ENCODE data around the gene UBE2R2.
A peak's percentile ranks its signal among the peaks of the same experiment; 100 is the strongest.
"Not testable (repeated sequence)": the region's sequence is repeated elsewhere in the genome, so short reads cannot be mapped to it uniquely, and the experiment has no call there.

Gene UBE2R2

DNA sequence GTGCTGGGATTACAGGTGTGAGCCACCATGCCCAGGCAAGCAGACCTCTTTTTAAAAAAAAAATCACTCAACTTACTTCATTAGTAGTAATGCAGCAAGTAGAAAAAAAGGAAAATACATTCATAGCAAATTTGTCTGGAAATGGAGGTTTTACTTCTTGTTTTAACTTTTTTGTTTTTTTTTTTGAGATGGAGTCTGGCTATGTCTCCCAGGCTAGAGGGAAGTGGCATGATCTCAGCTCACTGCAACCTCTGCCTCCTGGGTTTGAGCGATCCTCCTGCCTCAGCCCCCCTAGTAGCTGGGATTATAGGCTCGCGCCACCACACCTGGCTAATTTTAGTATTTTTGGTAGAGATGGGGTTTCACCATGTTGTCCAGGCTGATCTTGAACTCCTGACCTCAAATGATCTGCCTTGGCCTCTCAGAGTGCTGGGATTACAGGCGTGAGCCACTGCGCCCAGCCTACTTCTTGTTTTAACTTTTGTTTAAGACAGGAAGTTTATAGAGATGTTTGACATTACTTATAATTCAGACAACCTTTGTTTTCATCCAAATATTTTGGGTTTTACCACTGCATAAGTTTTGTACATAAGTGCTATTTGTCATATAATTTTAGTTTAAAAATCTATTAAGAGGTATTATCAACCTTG lies 26.5 kb downstream of the UBE2R2 start:
- DNase-seq (ENCODE audit: low read depth), result no peak

GRCh38 chr9:33846231-33846630 lies 29.3 kb downstream of the UBE2R2 start:
- DNase-seq (ENCODE audit: low read depth), result no peak

GRCh38 chr9:33847894-33848205 lies 30.9 kb downstream of the UBE2R2 start:
- DNase-seq (ENCODE audit: low read depth), result not testable (repeated sequence)

DNA sequence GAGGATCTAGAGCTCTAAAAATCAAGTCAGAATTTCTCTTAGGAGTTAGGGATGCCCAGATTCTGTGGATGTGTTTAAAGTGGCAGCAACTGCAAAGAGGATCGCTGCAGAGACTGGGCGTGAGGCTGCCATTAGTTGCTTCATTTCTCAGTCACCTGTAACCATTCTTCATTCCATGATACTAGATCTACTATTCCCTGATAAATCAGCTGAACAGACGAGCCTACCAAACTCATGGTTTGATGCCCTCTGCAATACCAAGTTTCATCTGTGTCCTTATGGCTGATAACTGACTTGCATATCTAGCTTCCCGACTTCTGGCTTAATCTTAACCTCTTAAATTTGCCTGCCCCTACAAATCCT lies 33.3 kb downstream of the UBE2R2 start:
- DNase-seq (ENCODE audit: low read depth), result no peak

GRCh38 chr9:33850677-33851076 lies 33.7 kb downstream of the UBE2R2 start:
- DNase-seq (ENCODE audit: low read depth), result no peak

DNA sequence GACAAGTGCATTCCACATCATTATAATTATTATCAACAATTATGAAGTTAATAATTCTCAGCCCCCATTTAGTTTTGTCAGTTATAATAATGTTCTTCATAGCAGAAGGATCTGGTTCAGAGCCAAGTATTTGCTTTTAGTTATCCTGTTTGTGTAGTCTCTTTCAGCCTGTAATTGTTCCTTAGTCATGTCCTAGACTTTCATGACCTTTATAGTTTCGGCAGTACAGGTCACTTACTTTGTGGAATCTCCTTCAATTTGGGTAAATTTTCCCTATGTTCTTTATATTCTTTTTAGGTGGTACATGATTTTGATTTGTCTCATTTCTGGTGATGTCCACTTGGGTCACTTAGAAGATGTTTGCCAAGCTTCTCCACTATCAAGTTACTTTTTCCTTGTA lies 34.3 kb downstream of the UBE2R2 start:
- DNase-seq (ENCODE audit: low read depth), result no peak

GRCh38 chr9:33852216-33852826 lies 35.4 kb downstream of the UBE2R2 start:
- DNase-seq (ENCODE audit: low read depth), result peak; percentile 41

- no peak for DNase-seq (ENCODE audit: low read depth)
These were observed 39.3 kb downstream of the UBE2R2 start for GRCh38 chr9:33856247-33856646.

DNA sequence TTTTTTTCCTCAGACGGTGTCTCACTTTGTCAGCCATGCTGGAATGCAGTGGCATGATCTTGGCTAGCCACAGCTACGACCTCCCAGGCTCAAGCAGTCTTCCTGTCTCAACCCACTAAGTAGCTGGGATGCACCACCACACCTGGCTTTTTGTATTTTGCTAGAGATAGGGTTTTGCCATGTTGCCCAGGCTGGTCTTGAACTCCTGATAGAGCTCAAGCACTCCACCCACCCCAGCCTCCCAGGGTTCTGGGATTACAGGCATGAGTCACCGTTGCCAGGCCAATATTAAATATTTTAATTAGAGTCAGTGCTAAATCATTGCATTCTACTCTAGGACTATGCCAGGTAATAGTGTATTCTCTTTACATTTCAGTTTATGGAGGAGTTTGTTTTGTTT lies 41.5 kb downstream of the UBE2R2 start:
- no peak for DNase-seq (ENCODE audit: low read depth)

DNA sequence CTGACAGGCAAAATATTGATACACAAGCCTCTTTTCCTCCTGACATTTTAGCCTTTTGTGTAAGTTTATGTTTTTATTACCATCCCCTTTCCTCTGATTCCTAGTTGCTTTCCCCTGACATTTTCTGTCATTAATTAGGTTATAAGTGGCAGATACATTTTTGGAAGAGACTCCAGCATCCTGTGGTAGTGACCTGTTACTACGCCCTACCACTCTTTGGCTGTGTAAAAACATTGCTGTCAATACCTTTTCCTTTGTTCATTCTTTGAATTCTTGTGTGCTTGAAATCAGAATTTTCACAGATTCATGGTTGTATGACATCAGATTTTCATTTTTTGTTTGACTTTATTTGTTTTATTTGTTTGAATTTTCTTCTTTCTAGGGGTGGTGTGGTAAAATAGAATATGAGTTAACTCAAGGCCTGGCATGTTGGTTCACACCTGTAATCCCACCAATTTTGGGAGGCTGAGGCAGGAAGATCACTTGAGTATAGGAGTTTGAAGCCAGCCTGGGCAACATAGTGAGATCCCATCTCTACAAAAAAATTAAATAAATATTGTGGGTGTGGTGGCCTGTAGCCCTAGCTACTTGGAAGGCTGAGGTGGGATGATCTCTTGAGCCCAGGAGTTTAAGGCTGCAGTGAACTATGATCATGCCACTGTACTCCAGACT lies 43.4 kb downstream of the UBE2R2 start:
- no peak for DNase-seq (ENCODE audit: low read depth)

DNA sequence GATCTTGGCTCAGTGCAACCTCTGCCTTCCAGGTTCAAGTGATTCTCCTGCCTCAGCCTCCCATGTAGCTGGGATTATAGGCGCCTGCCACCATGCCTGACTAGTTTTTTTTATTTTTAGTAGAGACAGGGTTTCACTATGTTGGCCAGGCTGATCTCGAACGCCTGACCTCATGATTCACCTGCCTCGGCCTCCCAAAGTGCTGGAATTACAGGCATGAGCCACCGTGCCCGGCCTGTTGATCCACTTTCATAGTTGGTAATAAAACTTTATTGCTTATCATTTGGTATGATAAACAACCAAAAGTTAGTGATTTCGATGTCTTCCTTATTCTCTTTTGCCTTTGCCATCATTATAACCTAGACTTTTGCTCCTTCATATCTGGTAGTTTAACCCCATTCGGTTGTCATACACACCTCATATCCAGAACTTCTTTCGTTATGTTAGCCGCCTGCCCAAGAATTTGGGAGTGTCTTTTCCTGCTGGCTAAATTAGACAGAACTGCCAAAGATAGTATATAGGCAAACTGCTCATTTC lies 45.0 kb downstream of the UBE2R2 start:
- no peak for DNase-seq (ENCODE audit: low read depth)

DNA sequence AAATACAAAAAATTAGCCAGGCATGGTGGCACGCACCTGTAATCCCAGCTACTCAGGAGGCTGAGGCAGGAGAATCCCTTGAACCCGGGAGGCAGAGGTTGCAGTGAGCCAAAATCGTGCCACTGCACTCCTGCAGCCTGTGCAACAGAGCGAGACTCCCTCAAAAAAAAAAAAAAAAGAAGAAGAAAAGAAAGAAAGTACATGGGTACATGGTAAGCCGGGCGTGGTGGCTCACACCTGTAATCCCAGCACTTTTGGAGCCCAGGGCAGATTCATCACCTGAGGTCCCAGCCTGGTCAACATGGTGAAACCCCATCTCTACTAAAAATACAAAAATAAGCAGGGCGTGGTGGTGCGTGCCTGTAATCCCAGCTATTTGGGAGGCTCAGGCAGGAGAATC lies 46.1 kb downstream of the UBE2R2 start:
- DNase-seq (ENCODE audit: low read depth), result not testable (repeated sequence)

DNA sequence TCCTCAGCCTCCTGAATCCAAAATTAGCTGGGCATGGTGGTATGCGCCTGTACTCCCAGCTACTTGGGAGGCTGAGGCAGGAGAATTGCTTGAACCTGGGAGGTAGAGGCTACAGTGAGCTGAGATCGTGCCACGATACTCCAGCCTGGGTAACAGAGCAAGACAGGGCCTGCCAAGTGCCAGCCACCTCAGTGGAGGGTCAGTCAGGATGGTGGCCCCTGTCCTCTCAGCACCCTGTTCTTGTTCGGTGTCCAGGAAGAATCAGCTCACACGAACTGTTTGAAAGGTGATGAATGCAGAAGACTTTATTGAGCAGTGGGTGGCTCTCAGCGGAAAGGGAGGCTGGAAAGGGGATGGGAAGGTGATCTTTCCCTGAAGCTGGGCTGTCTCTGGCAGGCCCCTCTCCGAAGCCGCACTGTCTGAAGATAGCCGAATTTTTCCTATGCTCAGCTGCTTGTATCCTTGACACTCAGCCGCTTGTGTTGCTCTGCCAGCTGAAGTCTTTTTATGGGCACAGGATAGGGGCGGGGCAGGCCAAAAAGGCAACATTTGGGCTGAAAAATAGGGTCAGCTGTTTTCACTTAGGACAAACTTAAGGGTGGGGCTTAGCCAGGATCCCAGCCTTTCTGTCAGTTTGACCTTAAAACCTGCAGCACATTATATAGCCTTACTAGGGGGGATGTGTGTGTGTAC lies 50.9 kb downstream of the UBE2R2 start:
- no peak for DNase-seq (ENCODE audit: low read depth)

- no peak for DNase-seq (ENCODE audit: low read depth)
These were observed 51.5 kb downstream of the UBE2R2 start for GRCh38 chr9:33868440-33868973.

DNA sequence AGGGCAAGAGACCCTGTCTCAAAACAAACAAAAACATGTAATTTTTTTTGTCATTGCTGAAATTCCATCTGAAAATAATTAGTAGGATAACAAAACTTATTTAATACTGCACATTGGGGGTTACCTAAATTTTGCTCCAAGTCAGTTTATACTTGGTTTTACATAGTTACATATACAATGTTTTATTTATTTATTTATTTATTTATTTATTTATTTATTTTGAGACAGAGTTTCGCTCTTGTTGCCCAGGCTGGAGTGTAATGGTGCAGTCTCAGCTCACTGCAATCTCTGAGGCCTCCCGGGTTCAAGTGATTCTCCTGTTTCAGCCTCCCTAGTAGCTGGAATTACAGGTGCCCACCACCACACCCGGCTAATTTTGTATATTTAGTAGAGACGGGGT lies 52.3 kb downstream of the UBE2R2 start:
- DNase-seq (ENCODE audit: low read depth), result not testable (repeated sequence)

DNA sequence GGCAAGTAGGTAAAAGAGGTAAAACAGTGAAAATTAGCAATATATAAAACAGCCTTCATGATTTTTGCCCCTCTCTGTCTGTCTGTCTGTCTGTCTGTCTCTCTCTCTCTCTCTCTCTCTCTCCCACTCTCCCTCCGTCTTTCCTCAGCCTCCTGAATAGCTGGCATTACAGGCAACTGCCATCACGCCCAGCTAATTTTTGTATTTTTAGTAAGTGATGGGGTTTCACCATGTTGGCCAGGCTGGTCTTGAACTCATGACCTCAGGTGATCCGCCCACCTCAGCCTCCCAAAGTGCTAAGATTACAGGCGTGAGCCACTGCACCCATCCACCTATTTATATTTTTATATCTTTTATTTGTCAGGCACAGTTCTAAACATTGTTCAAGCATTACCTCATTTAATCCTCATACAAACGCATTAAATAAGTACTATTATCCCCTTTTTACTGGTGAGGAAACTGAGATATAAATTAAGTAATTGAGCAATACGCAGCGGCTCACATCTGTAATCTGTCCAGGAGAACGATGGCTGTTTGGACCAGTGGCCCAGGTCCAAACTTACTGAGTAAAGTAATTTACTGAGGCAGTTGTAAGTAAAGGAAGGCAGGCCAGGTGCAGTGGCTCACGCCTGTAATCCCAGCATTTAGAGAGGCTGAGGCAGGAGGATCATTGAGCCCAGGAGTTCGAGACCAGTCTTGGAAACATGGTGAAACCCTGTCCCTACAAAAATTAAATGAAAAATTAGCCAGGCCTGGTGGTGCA lies 60.9 kb downstream of the UBE2R2 start:
- DNase-seq (ENCODE audit: low read depth), result no peak

GRCh38 chr9:33878691-33879366 lies 61.9 kb downstream of the UBE2R2 start:
- DNase-seq (ENCODE audit: low read depth), result no peak

- no peak for DNase-seq (ENCODE audit: low read depth)
These were observed 63.5 kb downstream of the UBE2R2 start for GRCh38 chr9:33880211-33881089.

GRCh38 chr9:33881635-33882034 lies 64.7 kb downstream of the UBE2R2 start:
- DNase-seq (ENCODE audit: low read depth), result no peak
